Measurements from ENCODE around the gene SORCS1.

- TF ChIP-seq CTCF (IDR thresholded peaks at IDR 0.05) (no peak), ZFX (IDR thresholded peaks at IDR 0.05; ENCODE audit: borderline replicate concordance) (no peak)
Observed at GRCh38 chr10:106991091-106991490, 173.4 kb downstream of the SORCS1 start.
